PC-9 (cell line): ENCODE results near the gene ALB. TPM values are rescaled to one million over a fixed set of nuclear protein-coding genes. Genes with fewer than 3 reads are reported as not detected.

Experiments used
- BruUV-seq: library from RNA; stranded (reverse); fragments of 400-500 nt; replicated peaks from 2 replicates; lab custom pipeline; 2021; lab: Mats Ljungman, UMichigan
- CTCF ChIA-PET: fragments of 300-600 bp; sonication (Branson Sonifier 250); formaldehyde crosslinking; loops from one replicate; lab custom pipeline; 2022; ENCODE audit warnings: antibody characterized with exemption; lab: Charles Lee
- POLR2A ChIA-PET: fragments of 300-600 bp; sonication (Branson Sonifier 250); formaldehyde crosslinking; loops from one replicate; lab custom pipeline; 2022; ENCODE audit warnings: antibody characterized with exemption; ENCODE audit not compliant: unreplicated experiment; lab: Charles Lee
- DNase-seq, 2 experiments: peaks; one replicate each; pipeline versions ENCODE4 v3.0.0 to v3.0.0-alpha.2; 2015 to 2022; ENCODE audit warnings: mixed read lengths in 1 of 2
- H2AFZ ChIP-seq: fragments of 200-600 bp; sonication (generic); 2 replicates; pipeline ENCODE4 v1.8.1; 2017; ENCODE audit warnings: antibody characterized with exemption
- H3F3A ChIP-seq: fragments of 200-600 bp; sonication (generic); 2 replicates; pipeline ENCODE4 v1.8.1; 2017; ENCODE audit warnings: antibody characterized with exemption, mild to moderate bottlenecking, low read depth; ENCODE audit not compliant: insufficient read depth
- H3K27ac ChIP-seq: fragments of 200-600 bp; sonication (generic); 2 replicates; pipeline ENCODE4 v1.6.1; 2016; ENCODE audit warnings: mixed run types
- H3K27me3 ChIP-seq: fragments of 200-600 bp; sonication (generic); 2 replicates; pipeline ENCODE4 v1.6.1; 2016; ENCODE audit warnings: low read depth, mixed run types; ENCODE audit not compliant: insufficient read depth
- H3K36me3 ChIP-seq: fragments of 200-600 bp; sonication (generic); 2 replicates; pipeline ENCODE4 v1.6.1; 2016; ENCODE audit warnings: low read depth, mixed run types
- H3K4me1 ChIP-seq: fragments of 200-600 bp; sonication (generic); replicated peaks from 2 replicates; pipeline ENCODE4 v1.6.1; 2016; ENCODE audit warnings: mixed run types; ENCODE audit not compliant: insufficient read depth
- H3K4me2 ChIP-seq: fragments of 200-600 bp; sonication (generic); 2 replicates; pipeline ENCODE4 v1.6.1; 2017; ENCODE audit warnings: mixed run types
- H3K4me3 ChIP-seq: fragments of 200-600 bp; sonication (generic); 2 replicates; pipeline ENCODE4 v1.6.1; 2016; ENCODE audit warnings: mixed run types
- H3K79me2 ChIP-seq: fragments of 200-600 bp; sonication (generic); 2 replicates; pipeline ENCODE4 v1.6.1; 2017; ENCODE audit warnings: low read depth, mixed run types
- H3K9me2 ChIP-seq: fragments of 200-600 bp; sonication (generic); 2 replicates; pipeline ENCODE4 v1.8.1; 2017; ENCODE audit warnings: mild to moderate bottlenecking; ENCODE audit not compliant: insufficient read depth
- H3K9me3 ChIP-seq: fragments of 200-600 bp; sonication (generic); 2 replicates; pipeline ENCODE4 v1.8.1; 2016; ENCODE audit warnings: low read depth; ENCODE audit not compliant: insufficient read depth
- H4K20me1 ChIP-seq: fragments of 200-600 bp; sonication (generic); 2 replicates; pipeline ENCODE4 v1.8.1; 2017; ENCODE audit not compliant: insufficient read depth
- EZH2 ChIP-seq: fragments of 200-600 bp; sonication (generic); IDR thresholded peaks from 2 replicates; pipeline ENCODE4 v1.8.0; 2017; ENCODE audit warnings: antibody characterized with exemption, low read depth
- intact Hi-C: fragments of 100-400 bp; cut with micrococcal nuclease; formaldehyde crosslinking; loops from one replicate; pipeline ENCODE4 v1.10.0; 2022; ENCODE audit not compliant: unreplicated experiment
- total RNA-seq: library from RNA; stranded (reverse); gene quantifications from 2 replicates; pipeline ENCODE4 v1.2.3, GENCODE V29; 2021
- TF ChIP-seq, protein P1 (sequence below): fragments of 200-600 bp; sonication (generic); conservative IDR thresholded peaks from 2 replicates; pipeline ENCODE4 v1.6.1; 2017; ENCODE audit warnings: mixed run types, antibody characterized with exemption, mild to moderate bottlenecking, moderate library complexity

The ALB gene
- total RNA-seq, 1 experiment from 2014 or later: not detected

DNA sequence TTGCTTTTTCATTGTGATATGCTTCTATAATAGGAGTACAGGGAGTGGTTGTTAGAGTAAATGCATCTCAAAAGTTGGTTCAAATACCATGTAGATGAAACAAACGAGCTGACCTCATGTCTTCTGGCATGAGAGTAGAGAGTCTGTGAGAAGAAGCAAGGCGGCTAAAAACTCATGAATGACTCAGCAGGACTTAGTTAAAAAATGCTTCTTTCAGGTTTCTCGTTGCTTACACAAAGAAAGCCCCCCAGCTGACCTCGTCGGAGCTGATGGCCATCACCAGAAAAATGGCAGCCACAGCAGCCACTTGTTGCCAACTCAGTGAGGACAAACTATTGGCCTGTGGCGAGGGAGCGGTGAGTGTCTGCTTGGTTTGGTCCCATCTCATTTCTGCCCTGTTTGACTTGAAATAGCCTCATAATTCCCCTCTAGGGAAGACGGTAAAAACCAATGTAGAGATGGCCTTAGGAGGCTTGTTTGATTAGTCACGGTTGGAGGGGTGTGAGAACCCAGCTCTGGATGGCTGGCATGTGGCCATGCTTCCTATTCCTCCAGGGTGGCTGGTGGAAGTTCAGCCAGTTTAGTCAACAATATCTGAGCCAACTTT, 46.4 kb downstream of the ALB start:
- Histone ChIP-seq H4K20me1 (no peaks in the 10 kb centered on the region), H3K36me3 (no peaks in the 10 kb centered on the region), H3K4me1 (no peaks in the 10 kb centered on the region), H3K27me3 (no peaks in the 10 kb centered on the region), H3K79me2 (no peaks in the 10 kb centered on the region), H3K9me3 (no peaks in the 10 kb centered on the region), H3K9me2 (no peaks in the 10 kb centered on the region), H3K4me2 (no peak overlapping the region), H3K4me3 (no peak overlapping the region), H2AFZ (no peak overlapping the region), H3F3A (no peaks in the 10 kb centered on the region), H3K27ac (no peak overlapping the region)
- peak in 1 of 2 experiments; percentile 43 for DNase-seq
- no TSS peak for BruUV-seq
- intact Hi-C loops: loop anchor here (2.0 kb wide), 1 partner anchor 290 kb away; the partner anchor contains the start of gene CXCL8
- CTCF ChIA-PET: no interaction called here
- TF ChIP-seq, protein P1, sequence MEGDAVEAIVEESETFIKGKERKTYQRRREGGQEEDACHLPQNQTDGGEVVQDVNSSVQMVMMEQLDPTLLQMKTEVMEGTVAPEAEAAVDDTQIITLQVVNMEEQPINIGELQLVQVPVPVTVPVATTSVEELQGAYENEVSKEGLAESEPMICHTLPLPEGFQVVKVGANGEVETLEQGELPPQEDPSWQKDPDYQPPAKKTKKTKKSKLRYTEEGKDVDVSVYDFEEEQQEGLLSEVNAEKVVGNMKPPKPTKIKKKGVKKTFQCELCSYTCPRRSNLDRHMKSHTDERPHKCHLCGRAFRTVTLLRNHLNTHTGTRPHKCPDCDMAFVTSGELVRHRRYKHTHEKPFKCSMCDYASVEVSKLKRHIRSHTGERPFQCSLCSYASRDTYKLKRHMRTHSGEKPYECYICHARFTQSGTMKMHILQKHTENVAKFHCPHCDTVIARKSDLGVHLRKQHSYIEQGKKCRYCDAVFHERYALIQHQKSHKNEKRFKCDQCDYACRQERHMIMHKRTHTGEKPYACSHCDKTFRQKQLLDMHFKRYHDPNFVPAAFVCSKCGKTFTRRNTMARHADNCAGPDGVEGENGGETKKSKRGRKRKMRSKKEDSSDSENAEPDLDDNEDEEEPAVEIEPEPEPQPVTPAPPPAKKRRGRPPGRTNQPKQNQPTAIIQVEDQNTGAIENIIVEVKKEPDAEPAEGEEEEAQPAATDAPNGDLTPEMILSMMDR: no peak
- TF ChIP-seq EZH2: no peak
- POLR2A ChIA-PET: interaction anchor here (0.7 kb wide), 1 partner anchor 925 kb away, joined by 6 read pairs; no protein-coding TSS in a partner anchor

- Histone ChIP-seq H2AFZ (no peak overlapping the region), H3F3A (no peaks in the 10 kb centered on the region), H3K27ac (no peak overlapping the region), H3K4me3 (no peak overlapping the region), H3K27me3 (no peaks in the 10 kb centered on the region), H3K36me3 (no peaks in the 10 kb centered on the region), H4K20me1 (no peaks in the 10 kb centered on the region), H3K79me2 (no peaks in the 10 kb centered on the region), H3K9me3 (no peaks in the 10 kb centered on the region), H3K4me2 (no peak overlapping the region), H3K4me1 (no peaks in the 10 kb centered on the region), H3K9me2 (no peaks in the 10 kb centered on the region)
- CTCF ChIA-PET: interaction anchor here (0.7 kb wide), 1 partner anchor 352 kb away, joined by 3 read pairs; no protein-coding TSS in a partner anchor
- BruUV-seq: no TSS peak
- TF ChIP-seq EZH2: no peak
- TF ChIP-seq, protein P1: no peak
- intact Hi-C loops: loop anchor here (2.0 kb wide), 1 partner anchor 289 kb away; the partner anchor contains the start of gene CXCL8
- no peak for DNase-seq
- POLR2A ChIA-PET: no interaction called here
These were observed 47.3 kb downstream of the ALB start for GRCh38 chr4:73451404-73451803.

DNA sequence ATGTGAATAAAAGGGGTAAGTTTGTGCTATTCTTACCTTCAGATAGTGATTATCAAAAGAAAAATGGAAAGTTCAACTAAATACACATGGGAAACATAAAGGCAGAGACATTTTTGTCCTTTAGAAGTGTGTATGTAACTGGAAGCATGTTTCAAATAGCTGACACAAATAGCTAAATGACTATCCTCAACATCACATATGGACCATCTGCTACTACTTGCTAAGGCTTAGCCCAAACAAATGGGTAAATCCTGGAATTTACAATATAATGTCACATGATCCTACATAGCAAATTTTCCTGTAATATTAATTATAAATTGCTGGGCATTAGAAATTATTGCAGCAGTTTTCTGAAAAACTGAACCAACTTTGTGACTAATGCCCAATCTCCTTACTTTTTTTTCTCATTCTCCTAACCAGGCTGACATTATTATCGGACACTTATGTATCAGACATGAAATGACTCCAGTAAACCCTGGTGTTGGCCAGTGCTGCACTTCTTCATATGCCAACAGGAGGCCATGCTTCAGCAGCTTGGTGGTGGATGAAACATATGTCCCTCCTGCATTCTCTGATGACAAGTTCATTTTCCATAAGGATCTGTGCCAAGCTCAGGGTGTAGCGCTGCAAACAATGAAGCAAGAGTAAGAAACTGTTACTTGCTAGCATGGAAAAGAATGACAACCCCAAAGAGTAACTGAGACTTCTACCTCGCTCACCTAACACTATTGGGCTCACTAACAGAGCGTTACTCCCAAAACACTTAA, 48.1 kb downstream of the ALB start:
- no peaks in the 10 kb centered on the region for H3K4me1 ChIP-seq
- no peaks in the 10 kb centered on the region for H3K9me2 ChIP-seq
- BruUV-seq: no TSS peak
- H3F3A ChIP-seq: no peaks in the 10 kb centered on the region
- intact Hi-C loops: loop anchor here (2.0 kb wide), 1 partner anchor 289 kb away; the partner anchor contains the start of gene CXCL8
- H3K79me2 ChIP-seq: no peaks in the 10 kb centered on the region
- H2AFZ ChIP-seq: no peak overlapping the region
- ChIA-PET POLR2A (no interaction called here), CTCF (interaction anchor here (0.7 kb wide), 1 partner anchor 351 kb away, joined by 3 read pairs; no protein-coding TSS in a partner anchor)
- H3K27me3 ChIP-seq: no peaks in the 10 kb centered on the region
- H3K4me3 ChIP-seq: no peak overlapping the region
- H3K9me3 ChIP-seq: no peaks in the 10 kb centered on the region
- no peaks in the 10 kb centered on the region for H4K20me1 ChIP-seq
- no peak overlapping the region for H3K4me2 ChIP-seq
- no peak for TF ChIP-seq EZH2
- TF ChIP-seq, protein P1: no peak
- no peak overlapping the region for H3K27ac ChIP-seq
- no peak for DNase-seq
- no peaks in the 10 kb centered on the region for H3K36me3 ChIP-seq
